ENCODE data around the gene GCG.

The GCG gene

GRCh38 chr2:162116352-162116751, 35.7 kb downstream of the GCG start:
- Histone ChIP-seq H3K4me1 (ENCODE audit: low read depth, poor library complexity, severe bottlenecking) (no peaks in the 10 kb centered on the region), H3K27ac (no peak overlapping the region), H4K20me1 (ENCODE audit: insufficient read depth) (no peaks in the 10 kb centered on the region), H3K36me3 (ENCODE audit: insufficient read depth) (no peaks in the 10 kb centered on the region), H3K9ac (no peak overlapping the region), H2AFZ (ENCODE audit: low read depth) (no peak overlapping the region), H3K27me3 (ENCODE audit: insufficient read depth, low read depth) (no peaks in the 10 kb centered on the region), H3K4me2 (no peak overlapping the region), H3K4me3 (IDR thresholded peaks at IDR 0.05; ENCODE audit: insufficient read depth, low read depth, low read length) (no peak overlapping the region), H3K79me2 (ENCODE audit: insufficient read depth, low read depth) (no peaks in the 10 kb centered on the region)
- no peak for TF ChIP-seq CTCF (conservative IDR thresholded peaks at IDR 0.05; ENCODE audit: low read depth, low read length)

- no peak overlapping the region for H3K27ac ChIP-seq
- H4K20me1 ChIP-seq (ENCODE audit: insufficient read depth): no peaks in the 10 kb centered on the region
- no peak overlapping the region for H3K9ac ChIP-seq
- no peak overlapping the region for H2AFZ ChIP-seq (ENCODE audit: low read depth)
- no peak overlapping the region for H3K4me3 ChIP-seq (IDR thresholded peaks at IDR 0.05; ENCODE audit: insufficient read depth, low read depth, low read length)
- H3K27me3 ChIP-seq (ENCODE audit: insufficient read depth, low read depth): no peaks in the 10 kb centered on the region
- no peak for TF ChIP-seq CTCF (conservative IDR thresholded peaks at IDR 0.05; ENCODE audit: low read depth, low read length)
- no peaks in the 10 kb centered on the region for H3K36me3 ChIP-seq (ENCODE audit: insufficient read depth)
- H3K4me1 ChIP-seq (ENCODE audit: low read depth, poor library complexity, severe bottlenecking): no peaks in the 10 kb centered on the region
- H3K79me2 ChIP-seq (ENCODE audit: insufficient read depth, low read depth): no peaks in the 10 kb centered on the region
- no peak overlapping the region for H3K4me2 ChIP-seq
These were observed 37.0 kb downstream of the GCG start for GRCh38 chr2:162115076-162115475.

GRCh38 chr2:162114271-162114670, 37.8 kb downstream of the GCG start:
- Histone ChIP-seq H3K27ac (no peak overlapping the region), H3K9ac (no peak overlapping the region), H3K27me3 (ENCODE audit: insufficient read depth, low read depth) (no peaks in the 10 kb centered on the region), H3K79me2 (ENCODE audit: insufficient read depth, low read depth) (no peaks in the 10 kb centered on the region), H3K4me3 (IDR thresholded peaks at IDR 0.05; ENCODE audit: insufficient read depth, low read depth, low read length) (no peak overlapping the region), H3K36me3 (ENCODE audit: insufficient read depth) (no peaks in the 10 kb centered on the region), H3K4me2 (no peak overlapping the region), H4K20me1 (ENCODE audit: insufficient read depth) (no peaks in the 10 kb centered on the region), H3K4me1 (ENCODE audit: low read depth, poor library complexity, severe bottlenecking) (no peaks in the 10 kb centered on the region), H2AFZ (ENCODE audit: low read depth) (no peak overlapping the region)
- TF ChIP-seq CTCF (conservative IDR thresholded peaks at IDR 0.05; ENCODE audit: low read depth, low read length): no peak

- no peaks in the 10 kb centered on the region for H3K79me2 ChIP-seq (ENCODE audit: insufficient read depth, low read depth)
- TF ChIP-seq CTCF (conservative IDR thresholded peaks at IDR 0.05; ENCODE audit: low read depth, low read length): no peak
- H2AFZ ChIP-seq (ENCODE audit: low read depth): no peak overlapping the region
- H3K36me3 ChIP-seq (ENCODE audit: insufficient read depth): no peaks in the 10 kb centered on the region
- no peaks in the 10 kb centered on the region for H3K4me1 ChIP-seq (ENCODE audit: low read depth, poor library complexity, severe bottlenecking)
- no peak overlapping the region for H3K9ac ChIP-seq
- no peaks in the 10 kb centered on the region for H4K20me1 ChIP-seq (ENCODE audit: insufficient read depth)
- no peaks in the 10 kb centered on the region for H3K27me3 ChIP-seq (ENCODE audit: insufficient read depth, low read depth)
- no peak overlapping the region for H3K4me2 ChIP-seq
- H3K4me3 ChIP-seq (IDR thresholded peaks at IDR 0.05; ENCODE audit: insufficient read depth, low read depth, low read length): no peak overlapping the region
- no peak overlapping the region for H3K27ac ChIP-seq
These were observed 38.3 kb downstream of the GCG start for GRCh38 chr2:162113776-162114168.

Measured in KMS-11 (cell line).